ENCODE measurements around the gene SVIL.

DNA sequence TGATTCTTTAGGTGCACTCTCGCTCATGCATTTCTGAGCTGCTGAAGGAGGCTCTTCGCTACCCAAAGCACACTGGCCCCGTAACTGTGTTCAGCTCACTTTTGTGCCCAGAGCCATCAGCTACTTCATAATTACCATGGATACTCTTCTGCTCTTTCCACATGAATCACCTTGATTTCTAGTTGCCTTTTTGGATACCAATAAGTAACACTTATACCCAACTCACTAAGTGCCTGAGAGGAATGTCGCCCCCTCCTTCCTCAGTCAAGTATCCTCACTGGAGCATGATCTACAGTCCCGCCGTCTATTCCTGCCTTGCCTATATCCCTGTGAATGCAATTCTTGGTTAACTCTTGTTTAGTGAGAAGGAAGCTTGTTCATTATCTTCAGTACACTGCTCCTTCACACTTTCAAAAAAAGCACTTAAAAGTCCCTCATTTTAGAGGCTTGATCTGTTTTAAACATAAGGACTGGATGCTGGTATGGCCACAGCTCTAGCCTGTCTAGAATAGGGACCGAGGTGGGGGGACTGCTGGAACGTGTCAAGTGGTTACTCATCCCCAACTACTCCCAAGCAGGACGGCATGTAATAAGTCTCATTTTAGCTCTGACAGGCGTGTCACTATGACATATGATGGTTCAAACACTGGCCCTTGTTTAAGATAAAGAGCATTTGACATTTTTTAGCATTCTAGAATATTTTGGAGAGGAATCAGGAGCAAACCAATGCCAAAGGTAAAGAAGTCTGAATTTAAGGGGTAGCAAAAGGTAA is 23.7 kb downstream of the SVIL start:
- TF ChIP-seq, protein P1, sequence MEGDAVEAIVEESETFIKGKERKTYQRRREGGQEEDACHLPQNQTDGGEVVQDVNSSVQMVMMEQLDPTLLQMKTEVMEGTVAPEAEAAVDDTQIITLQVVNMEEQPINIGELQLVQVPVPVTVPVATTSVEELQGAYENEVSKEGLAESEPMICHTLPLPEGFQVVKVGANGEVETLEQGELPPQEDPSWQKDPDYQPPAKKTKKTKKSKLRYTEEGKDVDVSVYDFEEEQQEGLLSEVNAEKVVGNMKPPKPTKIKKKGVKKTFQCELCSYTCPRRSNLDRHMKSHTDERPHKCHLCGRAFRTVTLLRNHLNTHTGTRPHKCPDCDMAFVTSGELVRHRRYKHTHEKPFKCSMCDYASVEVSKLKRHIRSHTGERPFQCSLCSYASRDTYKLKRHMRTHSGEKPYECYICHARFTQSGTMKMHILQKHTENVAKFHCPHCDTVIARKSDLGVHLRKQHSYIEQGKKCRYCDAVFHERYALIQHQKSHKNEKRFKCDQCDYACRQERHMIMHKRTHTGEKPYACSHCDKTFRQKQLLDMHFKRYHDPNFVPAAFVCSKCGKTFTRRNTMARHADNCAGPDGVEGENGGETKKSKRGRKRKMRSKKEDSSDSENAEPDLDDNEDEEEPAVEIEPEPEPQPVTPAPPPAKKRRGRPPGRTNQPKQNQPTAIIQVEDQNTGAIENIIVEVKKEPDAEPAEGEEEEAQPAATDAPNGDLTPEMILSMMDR (IDR thresholded peaks at IDR 0.05 in 4 of 5, conservative IDR thresholded peaks at IDR 0.05 in 1 of 5) = no peak
- no peak for TF ChIP-seq POLR2A (IDR thresholded peaks at IDR 0.05)
